ENCODE data around the gene EXT2.

Gene EXT2

GRCh38 chr11:44174842-44175241, 79.4 kb downstream of the EXT2 start:
- DNase-seq: no peak

- DNase-seq: no peak
These were observed 81.2 kb downstream of the EXT2 start for GRCh38 chr11:44176546-44177213.

- DNase-seq: no peak
These were observed 82.4 kb downstream of the EXT2 start for GRCh38 chr11:44177905-44178304.

- DNase-seq: no peak
These were observed 82.9 kb downstream of the EXT2 start for GRCh38 chr11:44178381-44178780.

GRCh38 chr11:44179173-44179572, 83.7 kb downstream of the EXT2 start:
- no peak for DNase-seq

- no peak for DNase-seq
These were observed 84.6 kb downstream of the EXT2 start for GRCh38 chr11:44180107-44180506.

- DNase-seq: no peak
These were observed 90.0 kb downstream of the EXT2 start for GRCh38 chr11:44185522-44185921.

GRCh38 chr11:44186321-44186930, 90.9 kb downstream of the EXT2 start:
- DNase-seq: no peak

GRCh38 chr11:44188643-44189042, 93.2 kb downstream of the EXT2 start:
- no peak for DNase-seq

GRCh38 chr11:44189986-44190882, 94.8 kb downstream of the EXT2 start:
- DNase-seq: no peak

- no peak for DNase-seq
These were observed 95.4 kb downstream of the EXT2 start for GRCh38 chr11:44190883-44191230.

GRCh38 chr11:44191322-44192016, 96.0 kb downstream of the EXT2 start:
- DNase-seq: no peak

GRCh38 chr11:44192017-44192385, 96.5 kb downstream of the EXT2 start:
- no peak for DNase-seq

GRCh38 chr11:44192462-44193100, 97.1 kb downstream of the EXT2 start:
- DNase-seq: no peak

GRCh38 chr11:44193856-44194255, 98.4 kb downstream of the EXT2 start:
- no peak for DNase-seq

GRCh38 chr11:44198146-44198724, 102.8 kb downstream of the EXT2 start:
- no peak for DNase-seq

GRCh38 chr11:44199298-44199697, 103.8 kb downstream of the EXT2 start:
- DNase-seq: peak; percentile 22

GRCh38 chr11:44199816-44200215, 104.3 kb downstream of the EXT2 start:
- DNase-seq: no peak

GRCh38 chr11:44203270-44204043, 108.0 kb downstream of the EXT2 start:
- no peak for DNase-seq

GRCh38 chr11:44205352-44205751, 109.9 kb downstream of the EXT2 start:
- DNase-seq: no peak

GRCh38 chr11:44205836-44206235, 110.4 kb downstream of the EXT2 start:
- no peak for DNase-seq

GRCh38 chr11:44207292-44207691, 111.8 kb downstream of the EXT2 start:
- no peak for DNase-seq

All from NCI-H1092 (cell line).